ENCODE data around the gene MRPS18C.
A peak's percentile ranks its signal among the peaks of the same experiment; 100 is the strongest.
"Not testable (repeated sequence)": the region's sequence is repeated elsewhere in the genome, so short reads cannot be mapped to it uniquely, and the experiment has no call there.

Gene MRPS18C

GRCh38 chr4:83455281-83456183 lies at the start of gene MRPS18C, which contains the start of gene HELQ:
Gene MRPS18C (plus strand): TSS chr4:83456058. CDS start chr4:83456078, 20 bp downstream.
Gene HELQ (minus strand): TSS chr4:83455823. CDS start chr4:83455693, 130 bp downstream.
- peak; percentile 91 for DNase-seq

GRCh38 chr4:83408908-83409307 lies 47.0 kb upstream of the MRPS18C start:
- no peak for DNase-seq

- no peak for DNase-seq
These were observed 42.2 kb upstream of the MRPS18C start for GRCh38 chr4:83413676-83414075.

GRCh38 chr4:83417566-83417965 lies 38.3 kb upstream of the MRPS18C start:
- no peak for DNase-seq

GRCh38 chr4:83418211-83418610 lies 37.6 kb upstream of the MRPS18C start:
- DNase-seq: no peak

GRCh38 chr4:83431200-83431599 lies 24.7 kb upstream of the MRPS18C start:
- no peak for DNase-seq

- no peak for DNase-seq
These were observed 19.2 kb upstream of the MRPS18C start for GRCh38 chr4:83436680-83437079.

- DNase-seq: no peak
These were observed 17.1 kb upstream of the MRPS18C start for GRCh38 chr4:83438719-83439118.

- no peak for DNase-seq
These were observed 15.6 kb upstream of the MRPS18C start for GRCh38 chr4:83440148-83440814.

- no peak for DNase-seq
These were observed 15.0 kb upstream of the MRPS18C start for GRCh38 chr4:83440899-83441298.

GRCh38 chr4:83449009-83449408 lies 6.8 kb upstream of the MRPS18C start:
- no peak for DNase-seq

- DNase-seq: no peak
These were observed 1.2 kb upstream of the MRPS18C start for GRCh38 chr4:83454686-83455085.

- DNase-seq: no peak
These were observed 285 bp downstream of the MRPS18C start for GRCh38 chr4:83456184-83456501.

GRCh38 chr4:83473423-83473822 lies 17.6 kb downstream of the MRPS18C start:
- no peak for DNase-seq

GRCh38 chr4:83473966-83474365 lies 18.1 kb downstream of the MRPS18C start:
- DNase-seq: no peak

GRCh38 chr4:83484500-83485461 lies 28.9 kb downstream of the MRPS18C start, which contains the start of gene ABRAXAS1:
Gene ABRAXAS1 (minus strand): TSS chr4:83485100. CDS start chr4:83485072, 28 bp downstream.
- DNase-seq: peak; percentile 93

GRCh38 chr4:83486457-83487129 lies 30.7 kb downstream of the MRPS18C start:
- DNase-seq: no peak

GRCh38 chr4:83489711-83490326 lies 34.0 kb downstream of the MRPS18C start:
- DNase-seq: no peak

- DNase-seq: peak; percentile 14
These were observed 35.1 kb downstream of the MRPS18C start for GRCh38 chr4:83490876-83491450.

- not testable (repeated sequence) for DNase-seq
These were observed 40.4 kb downstream of the MRPS18C start for GRCh38 chr4:83496085-83496917.

All from activated T-cell treated with anti-CD3 and anti-CD28 coated beads for 4 hours (primary cell).